ENCODE measurements around the gene ST6GALNAC3. TPM values are rescaled to one million over a fixed set of nuclear protein-coding genes. Genes with fewer than 3 reads are reported as not detected.

ST6GALNAC3 gene
- total RNA-seq, 1 donor from 2014 or later = 23.6 TPM

DNA sequence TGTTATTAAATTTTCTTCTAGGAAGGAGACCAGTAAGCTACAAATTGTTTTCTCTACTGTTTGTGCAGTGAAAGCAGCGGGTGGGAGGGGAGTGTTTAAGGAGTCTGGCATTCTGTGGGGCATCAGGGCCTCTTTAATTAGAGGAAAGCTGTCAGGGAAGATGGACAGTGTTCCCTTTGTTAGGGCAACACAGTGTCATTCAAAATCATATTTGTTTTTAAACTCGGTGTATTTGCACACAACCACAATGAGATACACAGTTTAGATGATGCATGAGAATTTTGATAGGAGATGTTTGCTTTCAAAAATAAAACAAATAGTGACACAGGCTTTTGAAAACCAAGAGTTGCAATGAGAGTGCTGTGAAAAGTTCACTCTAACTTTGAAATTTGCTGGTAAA lies 15.1 kb upstream of the ST6GALNAC3 start:
- Mint-ChIP-seq H3K27me3 (ENCODE audit: insufficient read depth, low read depth) (peaks cover 3% of the 10 kb centered on the region), H3K9me3 (no peaks in the 10 kb centered on the region), H3K27ac (peak overlapping the region; percentile 15), H3K36me3 (no peaks in the 10 kb centered on the region), H3K4me3 (no peak overlapping the region), H3K4me1 (peaks cover 13% of the 10 kb centered on the region)
- Histone ChIP-seq H3K9ac (no peak overlapping the region), H3K4me3 (no peak overlapping the region), H3K9me3 (ENCODE audit: low read depth) (no peaks in the 10 kb centered on the region), H4K20me1 (ENCODE audit: low read depth) (no peaks in the 10 kb centered on the region), H3K4me2 (peak overlapping the region; percentile 31), H3K27ac (no peak overlapping the region), H3K4me1 (peaks cover 9% of the 10 kb centered on the region), H2AFZ (replicated peaks) (peak overlapping the region; percentile 66), H3K27me3 (no peaks in the 10 kb centered on the region), H3K36me3 (no peaks in the 10 kb centered on the region), H3K79me2 (ENCODE audit: low read depth) (no peaks in the 10 kb centered on the region), H3F3A (ENCODE audit: low read depth) (no peaks in the 10 kb centered on the region)
- peak; percentile 43 for DNase-seq (ENCODE audit: low spot score)
- TF ChIP-seq CTCF (IDR thresholded peaks at IDR 0.05) = no peak
- no peak for TF ChIP-seq EZH2 (IDR thresholded peaks at IDR 0.05)
- TF ChIP-seq EZH2phosphoT487 (IDR thresholded peaks at IDR 0.05) = no peak

- no peaks in the 10 kb centered on the region for H3K9me3 Mint-ChIP-seq
- peaks cover 4% of the 10 kb centered on the region for H3K4me1 Mint-ChIP-seq
- H3K4me1 ChIP-seq = no peaks in the 10 kb centered on the region
- H3K27ac ChIP-seq = no peak overlapping the region
- H3K27ac Mint-ChIP-seq = no peak overlapping the region
- no peaks in the 10 kb centered on the region for H3K36me3 Mint-ChIP-seq
- no peak overlapping the region for H2AFZ ChIP-seq (replicated peaks)
- H3K4me2 ChIP-seq = no peak overlapping the region
- H4K20me1 ChIP-seq (ENCODE audit: low read depth) = no peaks in the 10 kb centered on the region
- peaks cover 2% of the 10 kb centered on the region for H3K27me3 Mint-ChIP-seq (ENCODE audit: insufficient read depth, low read depth)
- no peak for TF ChIP-seq EZH2phosphoT487 (IDR thresholded peaks at IDR 0.05)
- no peak for TF ChIP-seq CTCF (IDR thresholded peaks at IDR 0.05)
- no peak for TF ChIP-seq EZH2 (IDR thresholded peaks at IDR 0.05)
- H3K79me2 ChIP-seq (ENCODE audit: low read depth) = no peaks in the 10 kb centered on the region
- no peaks in the 10 kb centered on the region for H3K9me3 ChIP-seq (ENCODE audit: low read depth)
- H3K27me3 ChIP-seq = no peaks in the 10 kb centered on the region
- no peak overlapping the region for H3K4me3 ChIP-seq
- no peak overlapping the region for H3K4me3 Mint-ChIP-seq
- no peaks in the 10 kb centered on the region for H3F3A ChIP-seq (ENCODE audit: low read depth)
- H3K36me3 ChIP-seq = no peaks in the 10 kb centered on the region
- no peak overlapping the region for H3K9ac ChIP-seq
- no peak for DNase-seq (ENCODE audit: low spot score)
Observed at GRCh38 chr1:76065270-76065669, 9.3 kb upstream of the ST6GALNAC3 start.

DNA sequence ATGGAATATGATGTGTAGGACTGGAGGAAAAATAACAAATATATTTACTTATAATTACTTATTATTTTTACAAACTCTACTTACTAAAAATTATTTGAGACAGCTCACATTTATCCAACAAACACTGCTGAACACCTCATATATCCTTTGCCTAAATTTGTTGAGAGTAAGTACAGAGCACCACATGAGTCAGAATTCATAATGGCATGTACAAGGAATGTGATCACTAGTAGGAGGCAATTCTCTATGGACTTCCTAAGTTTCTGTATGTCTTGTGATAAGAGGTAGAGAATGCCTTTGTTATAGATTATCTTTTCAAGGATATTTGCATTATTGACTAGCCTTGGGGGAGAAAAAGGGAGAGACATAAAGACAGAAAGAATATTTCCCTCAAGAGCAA lies 8.2 kb upstream of the ST6GALNAC3 start:
- Mint-ChIP-seq H3K27me3 (ENCODE audit: insufficient read depth, low read depth) (peaks cover 2% of the 10 kb centered on the region), H3K4me3 (no peak overlapping the region), H3K4me1 (peaks cover 4% of the 10 kb centered on the region), H3K9me3 (no peaks in the 10 kb centered on the region), H3K27ac (no peak overlapping the region), H3K36me3 (no peaks in the 10 kb centered on the region)
- Histone ChIP-seq H3K9ac (no peak overlapping the region), H3K4me3 (no peak overlapping the region), H3K9me3 (ENCODE audit: low read depth) (no peaks in the 10 kb centered on the region), H3K4me2 (no peak overlapping the region), H4K20me1 (ENCODE audit: low read depth) (no peaks in the 10 kb centered on the region), H2AFZ (replicated peaks) (no peak overlapping the region), H3K27me3 (no peaks in the 10 kb centered on the region), H3K79me2 (ENCODE audit: low read depth) (no peaks in the 10 kb centered on the region), H3K36me3 (no peaks in the 10 kb centered on the region), H3K27ac (no peak overlapping the region), H3K4me1 (no peaks in the 10 kb centered on the region), H3F3A (ENCODE audit: low read depth) (no peaks in the 10 kb centered on the region)
- DNase-seq (ENCODE audit: low spot score) = no peak
- TF ChIP-seq CTCF (IDR thresholded peaks at IDR 0.05) (no peak), EZH2 (IDR thresholded peaks at IDR 0.05) (no peak)
